Psoas muscle (tissue), 8 donors: Measurements from ENCODE around the gene SMS. TPM values are rescaled to one million over a fixed set of nuclear protein-coding genes. Genes with fewer than 3 reads are reported as not detected.
A peak's percentile ranks its signal among the peaks of the same experiment; 100 is the strongest.

Experiments used
- ATAC-seq, 4 donors: fragments of 200-7000 bp; cut with Tn5 transposase; one replicate each; pipeline ENCODE4 v1.9.1; 2020; ENCODE audit warnings: moderate library complexity in 3 of 4, mild to moderate bottlenecking in 2 of 4
- DNase-seq, 2 donors: peaks; one replicate each; pipeline ENCODE4 v3.0.0-alpha.2; 2020
- H3K27ac ChIP-seq: fragments of 200-600 bp; one replicate; pipeline ENCODE4 v1.8.0; 2022
- H3K27me3 ChIP-seq, 3 donors: fragments of 200-600 bp in 1 of 3; one replicate each; pipeline versions ENCODE4 v1.6.1 to v1.8.0; 2013 to 2022; ENCODE audit warnings: low read length in 2 of 3, mild to moderate bottlenecking in 2 of 3, moderate library complexity in 1 of 3; ENCODE audit not compliant: insufficient read depth in 3 of 3
- H3K36me3 ChIP-seq, 2 donors: fragments of 200-600 bp in 1 of 2; one replicate each; pipeline versions ENCODE4 v1.6.1 to v1.8.0; 2013 to 2022; ENCODE audit warnings: low read depth in 1 of 2, mild to moderate bottlenecking in 1 of 2, moderate library complexity in 1 of 2; ENCODE audit not compliant: insufficient read depth in 1 of 2
- H3K4me1 ChIP-seq: fragments of 200-600 bp; one replicate; pipeline ENCODE4 v1.8.0; 2022
- H3K4me3 ChIP-seq: fragments of 200-600 bp; one replicate; pipeline ENCODE4 v1.8.0; 2022; ENCODE audit warnings: mild to moderate bottlenecking
- H3K9me3 ChIP-seq: fragments of 200-600 bp; one replicate; pipeline ENCODE4 v1.8.0; 2022
- WGBS, 3 donors: extraction: QIAGEN DNeasy Blood & Tissue Kit; methylation state at CpG; one replicate each; pipeline versions ENCODE4 v1.1.6 to v1.1.7; 2013; 5-methylcytosine and 5-hydroxymethylcytosine counted together
- intact Hi-C, 2 donors: fragments of 100-400 bp; cut with DNase I; formaldehyde crosslinking; loops; one replicate each; pipeline versions ENCODE4 v1.11.0 to v1.14.2; 2022
- polyA plus RNA-seq, 3 donors: library from polyadenylated mRNA; stranded (reverse); fragments of 200-250 nt; gene quantifications; one replicate each; pipeline ENCODE4 v1.2.3, GENCODE V29; 2013
- total RNA-seq, 4 donors: library from RNA; stranded (reverse); fragmentation: NEBNext Ultra II Directional in 2 of 4; extraction: Animal tissue kit (Norgen Biotek cat#: 25700) in 2 of 4; gene quantifications; one replicate each; pipeline versions ENCODE4 v1.2.1 to v1.2.4, GENCODE V29; 2021 to 2023
- TF ChIP-seq, protein P1 (sequence below): fragments of 200-600 bp; IDR thresholded peaks from one replicate; pipeline ENCODE4 v1.8.0; 2022; ENCODE audit warnings: antibody characterized with exemption
- donor health status: healthy with polysubstance abuse.
- donor health status: DM: no; HTN: no; CAD: no; lungs with moderate emphysema.
- donor health status: Bipolar disorder and iron deficiency.
- donor health status: healthy.
- donor health status: DM: yes; HTN: yes; CAD: no.
- donor health status: DM: no; HTN: no; CAD: no.
- donor health status: DM: no; HTN: no; CAD: no.
- donor health status: DM: yes; HTN: yes; CAD: no.

Gene SMS
- total and polyA plus RNA-seq, 7 donors = 18.6 to 52.9 (median 41.3) TPM

DNA sequence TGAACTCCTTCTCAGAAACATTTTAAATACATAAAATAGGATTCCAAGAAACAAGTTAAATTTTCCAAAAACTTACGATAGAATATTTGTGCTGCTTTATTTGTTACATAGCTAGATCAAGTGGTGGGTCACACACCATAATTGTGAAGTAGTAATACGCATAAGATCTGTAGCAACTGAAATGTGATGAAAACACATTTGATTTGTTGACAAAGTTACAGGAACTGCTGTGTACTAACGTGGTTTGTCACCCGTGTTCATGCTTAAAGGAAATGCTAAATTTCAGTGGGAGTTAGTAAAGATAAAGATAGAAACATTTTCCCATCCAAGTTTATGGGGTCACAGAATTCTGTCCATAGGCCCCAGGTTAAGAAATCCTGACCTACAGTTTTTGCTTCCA lies 57.5 kb downstream of the SMS start:
- Histone ChIP-seq H3K27me3 (no peaks in the 10 kb centered on the region), H3K4me1 (no peaks in the 10 kb centered on the region), H3K36me3 (peaks cover 0 to 6% of the 10 kb centered on the region in 2 donors), H3K4me3 (no peak overlapping the region), H3K9me3 (peaks cover 3% of the 10 kb centered on the region), H3K27ac (no peak overlapping the region)
- ATAC-seq = no peak
- WGBS, 3 donors = 66 to 78% (median 73%) methylated on average over 4 of the region's 4 CpGs
- intact Hi-C loops = no loop called here
- no peak for DNase-seq
- TF ChIP-seq, protein P1, sequence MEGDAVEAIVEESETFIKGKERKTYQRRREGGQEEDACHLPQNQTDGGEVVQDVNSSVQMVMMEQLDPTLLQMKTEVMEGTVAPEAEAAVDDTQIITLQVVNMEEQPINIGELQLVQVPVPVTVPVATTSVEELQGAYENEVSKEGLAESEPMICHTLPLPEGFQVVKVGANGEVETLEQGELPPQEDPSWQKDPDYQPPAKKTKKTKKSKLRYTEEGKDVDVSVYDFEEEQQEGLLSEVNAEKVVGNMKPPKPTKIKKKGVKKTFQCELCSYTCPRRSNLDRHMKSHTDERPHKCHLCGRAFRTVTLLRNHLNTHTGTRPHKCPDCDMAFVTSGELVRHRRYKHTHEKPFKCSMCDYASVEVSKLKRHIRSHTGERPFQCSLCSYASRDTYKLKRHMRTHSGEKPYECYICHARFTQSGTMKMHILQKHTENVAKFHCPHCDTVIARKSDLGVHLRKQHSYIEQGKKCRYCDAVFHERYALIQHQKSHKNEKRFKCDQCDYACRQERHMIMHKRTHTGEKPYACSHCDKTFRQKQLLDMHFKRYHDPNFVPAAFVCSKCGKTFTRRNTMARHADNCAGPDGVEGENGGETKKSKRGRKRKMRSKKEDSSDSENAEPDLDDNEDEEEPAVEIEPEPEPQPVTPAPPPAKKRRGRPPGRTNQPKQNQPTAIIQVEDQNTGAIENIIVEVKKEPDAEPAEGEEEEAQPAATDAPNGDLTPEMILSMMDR = no peak

DNA sequence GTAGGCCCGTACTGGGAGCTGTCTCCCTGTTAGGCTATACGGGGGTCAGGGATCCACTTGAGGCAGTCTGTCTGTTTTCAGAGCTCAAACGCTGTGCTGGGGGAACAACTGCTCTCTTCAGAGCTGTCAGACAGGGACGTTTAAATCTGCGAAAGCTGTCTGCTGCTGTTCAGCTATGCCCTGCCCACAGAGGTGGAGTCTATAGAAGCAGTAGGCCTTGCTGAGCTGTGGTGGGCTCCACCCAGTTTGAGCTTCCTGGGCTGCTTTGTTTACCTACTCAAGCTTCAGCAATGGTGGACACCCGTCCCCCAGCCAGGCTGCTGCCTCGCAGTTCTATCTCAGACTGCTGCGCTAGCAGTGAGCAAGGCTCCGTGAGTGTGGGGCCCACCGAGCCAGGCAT lies 64.4 kb downstream of the SMS start:
- intact Hi-C loops = no loop called here
- WGBS, 3 donors = 82 to 96% (median 91%) methylated on average over 10 of the region's 10 CpGs
- H3K9me3 ChIP-seq = peaks cover 10% of the 10 kb centered on the region
- H3K4me3 ChIP-seq = no peak overlapping the region
- DNase-seq (no peak), ATAC-seq (no peak)
- no peaks in the 10 kb centered on the region for H3K36me3 ChIP-seq
- TF ChIP-seq, protein P1 = no peak
- no peak overlapping the region for H3K27ac ChIP-seq
- H3K4me1 ChIP-seq = no peaks in the 10 kb centered on the region
- peaks cover 0 to 8% (median 0%) of the 10 kb centered on the region in 3 donors for H3K27me3 ChIP-seq

DNA sequence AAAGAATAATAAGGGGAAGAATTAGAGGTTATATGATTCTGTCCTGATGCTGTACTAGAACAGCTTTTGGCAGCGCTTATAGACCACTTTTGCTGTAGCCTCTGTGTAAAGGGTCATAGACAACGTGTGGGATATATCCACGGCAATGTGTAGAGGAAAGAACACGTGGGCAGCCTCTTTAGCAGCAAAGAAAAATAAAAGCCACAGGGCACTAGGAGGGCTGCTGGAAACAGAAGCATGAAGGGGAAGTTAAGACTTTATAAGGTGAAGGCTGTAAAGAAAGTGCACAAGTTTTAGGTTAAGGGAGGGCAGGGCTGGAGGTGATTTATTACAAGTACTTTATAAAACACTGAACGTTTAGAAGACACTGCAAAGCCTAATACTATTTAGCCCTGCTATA lies 71.5 kb downstream of the SMS start:
- TF ChIP-seq, protein P1 = no peak
- Histone ChIP-seq H3K27me3 (no peaks in the 10 kb centered on the region), H3K27ac (no peak overlapping the region), H3K36me3 (no peaks in the 10 kb centered on the region), H3K9me3 (peaks cover 7% of the 10 kb centered on the region), H3K4me1 (no peaks in the 10 kb centered on the region), H3K4me3 (no peak overlapping the region)
- WGBS, 3 donors = 43 to 51% (median 44%) methylated on average over 5 of the region's 5 CpGs
- intact Hi-C loops = no loop called here
- DNase-seq (no peak), ATAC-seq (no peak)

DNA sequence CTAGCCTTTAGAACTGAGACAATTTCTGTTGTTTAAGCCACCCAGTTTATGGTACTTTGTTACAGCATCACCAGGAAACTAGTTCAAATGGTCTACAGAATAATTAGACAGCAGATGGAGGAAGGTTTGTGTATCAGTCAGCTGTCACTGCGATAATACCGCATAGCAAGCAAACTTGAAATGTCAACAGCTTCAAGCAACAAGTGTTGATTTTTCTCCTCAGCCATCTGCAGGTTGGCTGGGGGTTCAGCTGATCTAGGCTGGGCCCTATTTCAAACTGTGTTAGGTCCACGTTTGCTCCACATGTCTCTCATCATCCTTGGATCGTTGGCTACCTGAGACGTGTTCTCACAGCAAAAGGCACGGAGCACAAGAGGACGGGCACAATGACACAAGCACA lies 72.4 kb downstream of the SMS start:
- DNase-seq (no peak), ATAC-seq (no peak)
- TF ChIP-seq, protein P1 = no peak
- Histone ChIP-seq H3K4me3 (no peak overlapping the region), H3K4me1 (no peaks in the 10 kb centered on the region), H3K36me3 (no peaks in the 10 kb centered on the region), H3K27me3 (no peaks in the 10 kb centered on the region), H3K27ac (no peak overlapping the region), H3K9me3 (peaks cover 7% of the 10 kb centered on the region)
- intact Hi-C loops = no loop called here
- 67 to 73% (median 71%) methylated on average over 7 of the region's 7 CpGs for WGBS, 3 donors

DNA sequence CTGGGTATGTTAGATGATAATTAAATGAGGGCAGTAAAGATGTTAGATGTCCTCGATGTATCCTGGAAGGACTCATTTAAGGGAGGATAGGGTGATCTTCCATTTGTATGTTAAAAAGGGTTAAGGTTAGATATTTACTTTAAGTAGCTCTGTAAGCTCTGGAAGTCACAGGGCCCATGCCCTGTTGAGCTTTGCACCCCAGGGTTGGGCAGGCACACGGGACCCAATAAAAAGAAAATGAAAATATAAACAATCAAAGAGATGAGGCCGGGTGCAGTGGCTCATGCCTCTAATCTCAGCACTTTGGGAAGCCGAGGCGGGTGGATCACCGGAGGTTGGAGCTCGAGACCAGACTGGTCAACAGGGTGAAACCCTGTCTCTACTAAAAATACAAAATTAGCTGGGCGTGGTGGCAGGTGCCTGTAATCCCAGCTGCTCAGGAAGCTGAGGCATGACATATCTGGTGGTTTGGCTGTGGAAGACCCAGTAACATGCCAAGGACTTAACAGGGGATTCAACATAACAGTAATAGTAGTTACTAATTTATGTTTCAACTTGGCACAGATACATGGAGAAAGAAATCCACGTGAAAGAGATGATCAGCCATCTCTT lies 74.7 kb downstream of the SMS start:
- TF ChIP-seq, protein P1 = no peak
- no peak for DNase-seq
- intact Hi-C loops = no loop called here
- H3K4me1 ChIP-seq = no peaks in the 10 kb centered on the region
- H3K9me3 ChIP-seq = no peaks in the 10 kb centered on the region
- H3K27ac ChIP-seq = no peak overlapping the region
- no peaks in the 10 kb centered on the region for H3K27me3 ChIP-seq
- WGBS, 3 donors = 30 to 40% (median 39%) methylated on average over 9 of the region's 9 CpGs
- H3K4me3 ChIP-seq = no peak overlapping the region
- no peaks in the 10 kb centered on the region for H3K36me3 ChIP-seq
- ATAC-seq = peak in 2 of 4 donors; percentile 36 to 86
